ENCODE data around the gene PRDX6. TPM values are rescaled to one million over a fixed set of nuclear protein-coding genes. Genes with fewer than 3 reads are reported as not detected.

The PRDX6 gene, protein sequence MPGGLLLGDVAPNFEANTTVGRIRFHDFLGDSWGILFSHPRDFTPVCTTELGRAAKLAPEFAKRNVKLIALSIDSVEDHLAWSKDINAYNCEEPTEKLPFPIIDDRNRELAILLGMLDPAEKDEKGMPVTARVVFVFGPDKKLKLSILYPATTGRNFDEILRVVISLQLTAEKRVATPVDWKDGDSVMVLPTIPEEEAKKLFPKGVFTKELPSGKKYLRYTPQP
- 154 and 166 TPM in 2 replicates for total RNA-seq

DNA sequence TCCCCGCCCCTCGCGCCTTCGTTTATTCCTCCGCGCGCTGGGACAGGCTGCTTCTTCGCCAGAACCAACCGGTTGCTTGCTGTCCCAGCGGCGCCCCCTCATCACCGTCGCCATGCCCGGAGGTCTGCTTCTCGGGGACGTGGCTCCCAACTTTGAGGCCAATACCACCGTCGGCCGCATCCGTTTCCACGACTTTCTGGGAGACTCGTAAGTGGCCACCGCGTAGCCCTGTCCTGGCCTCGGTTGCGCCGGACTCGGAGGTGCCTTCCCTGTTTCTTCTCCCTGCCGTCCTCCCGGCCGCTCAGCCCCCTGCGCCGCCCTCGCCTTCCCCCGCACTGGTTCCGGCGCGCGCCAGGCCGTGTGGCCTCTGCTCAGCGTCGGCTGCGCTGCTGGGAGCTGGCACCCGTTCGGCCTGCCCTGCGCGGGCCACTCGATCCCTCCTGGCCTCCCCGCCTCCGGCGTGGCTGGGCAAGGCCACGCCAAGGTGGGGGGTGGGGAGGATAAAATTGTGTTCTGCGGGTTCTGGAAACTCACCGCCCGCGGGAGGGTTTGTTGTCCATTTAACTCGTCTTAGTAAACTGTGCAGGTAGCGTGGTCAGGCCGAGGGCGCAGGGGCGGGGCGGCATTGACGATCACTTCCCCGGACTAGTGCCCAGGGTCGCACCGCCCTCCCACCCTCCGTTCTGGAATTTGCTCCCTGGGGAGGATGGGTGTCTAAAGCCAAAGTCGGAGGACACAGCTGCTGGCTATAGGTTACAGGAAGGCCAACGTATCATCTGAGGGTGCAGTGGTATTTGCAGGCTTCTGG, at the start of gene PRDX6:
PRDX6 (plus strand) TSS at position 50 of the 808 bp plus-strand sequence; CDS start at position 113, 63 bp downstream.

Other genes with a start within 250 kb of the PRDX6 start
- gene SLC9C2, start 125.7 kb downstream of the PRDX6 start, total RNA-seq = not detected in 2 replicates
- gene TEX50, start 158.0 kb downstream of the PRDX6 start, total RNA-seq = not detected in 2 replicates
- gene ANKRD45, start 192.5 kb downstream of the PRDX6 start, total RNA-seq = 0.34 and 0.79 TPM in 2 replicates
- 30.7 and 43.4 TPM in 2 replicates for gene KLHL20, start 237.6 kb downstream of the PRDX6 start, total RNA-seq